ENCODE data around the gene STAMBP. TPM values are rescaled to one million over a fixed set of nuclear protein-coding genes. Genes with fewer than 3 reads are reported as not detected.
A peak's percentile ranks its signal among the peaks of the same experiment; 100 is the strongest.

STAMBP gene
- total and polyA plus RNA-seq, 5 experiments from 2014 or later = 28.3 to 44.3 (median 32.3) TPM

GRCh38 chr2:73823416-73823815, 5.3 kb upstream of the STAMBP start:
- no peak for DNase-seq
- H3K4me1 Mint-ChIP-seq = peaks cover 12 to 21% (median 15%) of the 10 kb centered on the region in 4 donors
- no peaks in the 10 kb centered on the region for H3K36me3 Mint-ChIP-seq
- ATAC-seq = no peak
- H3K9me3 Mint-ChIP-seq = no peaks in the 10 kb centered on the region
- peaks cover 0 to 2% (median 0%) of the 10 kb centered on the region in 5 donors for H3K27me3 Mint-ChIP-seq
- no peak overlapping the region for H3K4me3 Mint-ChIP-seq
- POLR2A ChIA-PET = interaction anchor here (1.6 kb wide), 1 partner anchor 325 kb away, joined by 4 read pairs; the partner anchor contains the start of gene BOLA3
- H3K27ac Mint-ChIP-seq = peak overlapping the region in 2 of 10 donors; percentile 44 to 61

GRCh38 chr2:73823916-73824523, 4.7 kb upstream of the STAMBP start:
- ATAC-seq (peak in 1 of 2 donors; percentile 37), DNase-seq (peak in 7 of 10 donors; percentile 33 to 72 (median 63))
- peaks cover 0 to 2% (median 0%) of the 10 kb centered on the region in 5 donors for H3K27me3 Mint-ChIP-seq
- H3K27ac Mint-ChIP-seq = no peak overlapping the region
- no peaks in the 10 kb centered on the region for H3K36me3 Mint-ChIP-seq
- H3K4me3 Mint-ChIP-seq = no peak overlapping the region
- POLR2A ChIA-PET = interaction anchor here (1.1 to 1.6 kb wide), 2 partner anchors 324 to 356 kb away, joined by 3 to 4 read pairs; partner anchors contain the start of gene BOLA3
- H3K9me3 Mint-ChIP-seq = no peaks in the 10 kb centered on the region
- H3K4me1 Mint-ChIP-seq = peaks cover 16 to 25% (median 21%) of the 10 kb centered on the region in 4 donors

- no peaks in the 10 kb centered on the region for H3K36me3 Mint-ChIP-seq
- POLR2A ChIA-PET = interaction anchor here (0.6 to 1.1 kb wide), 2 partner anchors 261 to 354 kb away, joined by 3 read pairs; no protein-coding TSS in a partner anchor
- peaks cover 0 to 2% (median 0%) of the 10 kb centered on the region in 5 donors for H3K27me3 Mint-ChIP-seq
- H3K4me3 Mint-ChIP-seq = peak overlapping the region in 2 of 10 donors; percentile 2 to 3
- H3K27ac Mint-ChIP-seq = peak overlapping the region in 3 of 10 donors; percentile 15 to 71 (median 40)
- DNase-seq (no peak), ATAC-seq (no peak)
- no peaks in the 10 kb centered on the region for H3K9me3 Mint-ChIP-seq
- H3K4me1 Mint-ChIP-seq = peaks cover 26 to 38% (median 35%) of the 10 kb centered on the region in 4 donors
These were observed 3.4 kb upstream of the STAMBP start for GRCh38 chr2:73825408-73825807.

GRCh38 chr2:73827018-73827417, 1.7 kb upstream of the STAMBP start:
- Mint-ChIP-seq H3K36me3 (peaks cover 0 to 13% (median 5%) of the 10 kb centered on the region in 3 donors), H3K4me3 (peak overlapping the region in 8 of 10 donors; percentile 57 to 96 (median 86)), H3K4me1 (peaks cover 32 to 48% (median 45%) of the 10 kb centered on the region in 4 donors), H3K27me3 (no peaks in the 10 kb centered on the region), H3K27ac (peak overlapping the region in 4 of 10 donors; percentile 70 to 97 (median 82)), H3K9me3 (no peaks in the 10 kb centered on the region)
- DNase-seq (peak in 1 of 10 donors; percentile 13), ATAC-seq (no peak)
- POLR2A ChIA-PET = interaction anchor here (1.2 kb wide), 1 partner anchor 372 kb away, joined by 3 read pairs; the partner anchor contains the start of gene MTHFD2

GRCh38 chr2:73827660-73828388, 937 bp upstream of the STAMBP start:
- ATAC-seq = no peak
- Mint-ChIP-seq H3K27me3 (no peaks in the 10 kb centered on the region), H3K4me1 (peaks cover 37 to 53% (median 50%) of the 10 kb centered on the region in 4 donors), H3K27ac (peak overlapping the region in 9 of 10 donors; percentile 42 to 99 (median 93)), H3K4me3 (peak overlapping the region; percentile 90 to 99 (median 96)), H3K9me3 (peaks cover 0 to 4% (median 0%) of the 10 kb centered on the region in 9 donors), H3K36me3 (peaks cover 5 to 21% (median 13%) of the 10 kb centered on the region in 3 donors)
- DNase-seq = no peak
- POLR2A ChIA-PET = interaction anchor here (0.7 to 1.4 kb wide), 12 partner anchors 48 to 627 kb away, joined by 3 to 10 read pairs (median 4); partner anchors contain the start of genes DGUOK, DUSP11, INO80B and MOB1A

- DNase-seq (no peak), ATAC-seq (no peak)
- POLR2A ChIA-PET = interaction anchor here (0.7 to 1.4 kb wide), 12 partner anchors 49 to 701 kb away, joined by 3 to 10 read pairs (median 4); partner anchors contain the start of genes AUP1, DGUOK, DUSP11 and HTRA2
- H3K4me3 Mint-ChIP-seq = peak overlapping the region; percentile 90 to 99 (median 96)
- peaks cover 5 to 25% (median 15%) of the 10 kb centered on the region in 3 donors for H3K36me3 Mint-ChIP-seq
- peaks cover 0 to 4% (median 0%) of the 10 kb centered on the region in 9 donors for H3K9me3 Mint-ChIP-seq
- H3K4me1 Mint-ChIP-seq = peaks cover 37 to 57% (median 52%) of the 10 kb centered on the region in 4 donors
- no peaks in the 10 kb centered on the region for H3K27me3 Mint-ChIP-seq
- H3K27ac Mint-ChIP-seq = peak overlapping the region; percentile 93 to 99 (median 97)
These were observed 358 bp upstream of the STAMBP start for GRCh38 chr2:73828389-73828817.

GRCh38 chr2:73830871-73831401, 2.2 kb downstream of the STAMBP start:
- Mint-ChIP-seq H3K27ac (peak overlapping the region in 9 of 10 donors; percentile 7 to 99 (median 97)), H3K27me3 (no peaks in the 10 kb centered on the region), H3K4me3 (peak overlapping the region in 5 of 10 donors; percentile 1 to 98 (median 60)), H3K4me1 (peaks cover 38 to 62% (median 52%) of the 10 kb centered on the region in 4 donors), H3K36me3 (peaks cover 5 to 45% (median 21%) of the 10 kb centered on the region in 3 donors), H3K9me3 (peaks cover 0 to 4% (median 0%) of the 10 kb centered on the region in 9 donors)
- POLR2A ChIA-PET = no interaction called here
- DNase-seq (no peak), ATAC-seq (no peak)

- Mint-ChIP-seq H3K27me3 (no peaks in the 10 kb centered on the region), H3K36me3 (peaks cover 5 to 52% (median 21%) of the 10 kb centered on the region in 3 donors), H3K27ac (peak overlapping the region in 2 of 10 donors; percentile 51 to 84), H3K4me1 (peaks cover 35 to 54% (median 49%) of the 10 kb centered on the region in 4 donors), H3K4me3 (no peak overlapping the region), H3K9me3 (peaks cover 0 to 4% (median 0%) of the 10 kb centered on the region in 9 donors)
- no peak for DNase-seq
- no peak for ATAC-seq
- POLR2A ChIA-PET = interaction anchor here (0.6 kb wide), 1 partner anchor 326 kb away, joined by 4 read pairs; no protein-coding TSS in a partner anchor
These were observed 4.2 kb downstream of the STAMBP start for GRCh38 chr2:73832930-73833329.

GRCh38 chr2:73836141-73836943, 7.6 kb downstream of the STAMBP start:
- peak overlapping the region in 2 of 10 donors; percentile 23 to 25 for H3K27ac Mint-ChIP-seq
- POLR2A ChIA-PET = no interaction called here

GRCh38 chr2:73837847-73838585, 9.3 kb downstream of the STAMBP start:
- DNase-seq (no peak), ATAC-seq (no peak)
- H3K4me1 Mint-ChIP-seq = peaks cover 16 to 45% (median 30%) of the 10 kb centered on the region in 4 donors
- POLR2A ChIA-PET = interaction anchor here (1.5 kb wide), 1 partner anchor 10 kb away, joined by 4 read pairs; no protein-coding TSS in a partner anchor
- peaks cover 0 to 56% (median 6%) of the 10 kb centered on the region in 3 donors for H3K36me3 Mint-ChIP-seq
- H3K9me3 Mint-ChIP-seq = no peaks in the 10 kb centered on the region
- H3K4me3 Mint-ChIP-seq = no peak overlapping the region
- peak overlapping the region in 8 of 10 donors; percentile 1 to 44 (median 11) for H3K27ac Mint-ChIP-seq
- H3K27me3 Mint-ChIP-seq = no peaks in the 10 kb centered on the region

More at GRCh38 chr2:73836141-73836943, 7.6 kb downstream of the STAMBP start:
- H3K27me3 Mint-ChIP-seq = no peaks in the 10 kb centered on the region
- H3K4me1 Mint-ChIP-seq = peaks cover 21 to 44% (median 34%) of the 10 kb centered on the region in 4 donors
- H3K4me3 Mint-ChIP-seq = no peak overlapping the region
- ATAC-seq = no peak
- H3K9me3 Mint-ChIP-seq = peaks cover 0 to 4% (median 0%) of the 10 kb centered on the region in 9 donors
- peaks cover 5 to 62% (median 17%) of the 10 kb centered on the region in 3 donors for H3K36me3 Mint-ChIP-seq
- no peak for DNase-seq
